GM18870 (cell line): ENCODE measurements around the gene MTA3.

Source experiments
- ATAC-seq: cut with Tn5 transposase; IDR thresholded peaks from one replicate; pipeline ENCODE4 v1.9.1; 2021; ENCODE audit warnings: moderate library complexity; ENCODE audit not compliant: unreplicated experiment

MTA3 gene

DNA sequence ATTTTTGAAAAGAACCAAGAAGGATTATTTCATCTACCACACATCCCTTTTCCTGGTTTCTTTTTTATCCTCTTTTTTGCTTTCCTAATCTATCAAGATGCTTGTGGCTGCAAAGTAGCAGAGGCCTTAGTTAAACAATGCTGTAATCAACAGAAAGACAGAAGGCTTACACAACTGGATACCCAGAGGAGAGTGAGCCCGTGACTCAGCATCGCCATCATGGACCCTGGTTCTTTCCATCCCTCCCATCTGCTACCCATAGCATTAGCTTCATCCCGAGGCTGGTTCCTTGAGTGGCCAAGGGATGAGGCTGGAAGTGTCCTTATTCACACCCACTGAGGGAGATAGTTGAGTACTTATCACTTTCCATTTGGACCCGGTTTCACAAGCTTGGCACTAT is 231.4 kb downstream of the MTA3 start:
- ATAC-seq: no peak

- no peak for ATAC-seq
Observed at GRCh38 chr2:42800461-42800962, 232.1 kb downstream of the MTA3 start.

DNA sequence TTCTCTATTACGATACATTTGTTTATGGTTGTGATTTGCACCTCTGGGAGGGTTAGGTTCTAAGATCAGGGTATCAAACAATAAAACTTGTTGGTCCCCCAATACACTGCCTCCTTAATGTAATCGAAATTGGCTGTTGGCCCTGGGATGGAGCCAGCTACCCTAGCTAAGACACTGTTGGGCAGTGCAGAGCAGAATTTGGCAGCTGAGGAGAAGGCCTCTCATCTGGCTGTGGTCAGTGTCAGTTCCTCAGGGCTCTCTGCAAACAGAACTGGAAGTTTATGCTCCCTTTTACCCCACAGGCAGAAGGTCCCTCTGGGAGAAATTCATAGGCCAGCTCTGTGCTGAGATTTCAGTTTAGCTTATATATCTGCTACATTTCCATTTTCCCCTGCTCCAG is 232.5 kb downstream of the MTA3 start:
- ATAC-seq: no peak

- no peak for ATAC-seq
Observed at GRCh38 chr2:42801381-42801780, 232.9 kb downstream of the MTA3 start.

DNA sequence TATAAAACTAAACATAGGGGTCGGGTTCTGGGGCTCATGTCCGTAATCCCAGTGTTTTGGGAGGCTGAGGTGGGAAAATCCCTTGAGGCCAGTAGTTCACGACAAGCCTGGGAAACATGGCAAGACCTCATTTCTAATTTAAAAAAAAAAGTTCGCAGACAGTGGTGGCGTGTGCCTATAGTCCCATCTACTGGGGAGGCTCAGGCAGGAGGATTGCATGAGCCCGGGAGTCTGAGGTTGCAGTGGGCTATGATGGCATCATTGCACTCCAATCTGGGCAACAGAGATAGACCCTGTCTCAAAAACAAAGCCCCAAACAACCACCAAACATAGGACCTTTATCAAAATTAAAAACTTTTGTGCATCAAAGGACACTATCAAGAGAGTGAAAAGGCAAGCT is 233.7 kb downstream of the MTA3 start:
- ATAC-seq: no peak

DNA sequence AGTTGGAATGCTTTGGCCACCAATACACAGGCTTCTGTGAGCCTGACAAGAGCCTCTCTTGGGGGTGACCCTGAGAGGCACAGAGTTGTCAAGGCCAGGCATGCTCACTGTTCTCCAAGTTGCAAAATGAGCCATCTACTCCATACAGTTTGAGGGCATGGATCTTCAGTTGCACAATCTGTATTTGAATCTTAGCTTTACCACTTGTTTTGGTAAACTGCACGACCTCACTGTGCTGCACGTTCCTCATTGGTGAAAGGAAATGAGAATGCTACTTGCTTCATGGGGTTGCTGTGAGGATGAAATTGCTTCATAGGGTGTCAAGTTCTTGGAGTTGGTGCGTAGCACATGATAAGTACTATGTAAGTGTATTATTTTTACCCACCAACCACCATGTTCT is 235.9 kb downstream of the MTA3 start:
- no peak for ATAC-seq

DNA sequence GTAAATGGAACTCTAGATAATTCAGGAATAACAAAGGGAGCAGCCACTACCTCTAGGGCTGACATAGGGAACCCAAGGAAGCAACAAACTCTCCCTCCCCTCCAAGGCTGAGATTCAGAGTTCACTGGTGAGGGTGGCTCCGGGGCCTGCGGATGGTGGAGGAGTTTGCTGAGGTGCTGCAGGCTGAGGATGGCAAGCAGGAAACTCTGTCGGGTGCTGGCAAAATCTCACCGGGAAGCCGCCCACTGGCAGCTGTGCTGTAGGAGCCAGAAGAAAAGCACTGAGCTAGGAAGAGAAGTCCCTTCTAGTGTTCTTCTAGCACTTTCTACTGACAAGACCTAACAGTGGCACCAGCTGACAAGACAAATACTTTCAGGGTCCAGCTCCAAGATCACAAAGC is 236.5 kb downstream of the MTA3 start:
- ATAC-seq: no peak
